NOMO-1 treated with DMSO at 0.1 percent for 48 hours (cell line): ENCODE results near the gene SUPT5H.

Experiments
- DNase-seq: peaks from one replicate; lab custom pipeline; 2025; ENCODE audit not compliant: unreplicated experiment; lab: John Stamatoyannopoulos, UW

The SUPT5H gene

DNA sequence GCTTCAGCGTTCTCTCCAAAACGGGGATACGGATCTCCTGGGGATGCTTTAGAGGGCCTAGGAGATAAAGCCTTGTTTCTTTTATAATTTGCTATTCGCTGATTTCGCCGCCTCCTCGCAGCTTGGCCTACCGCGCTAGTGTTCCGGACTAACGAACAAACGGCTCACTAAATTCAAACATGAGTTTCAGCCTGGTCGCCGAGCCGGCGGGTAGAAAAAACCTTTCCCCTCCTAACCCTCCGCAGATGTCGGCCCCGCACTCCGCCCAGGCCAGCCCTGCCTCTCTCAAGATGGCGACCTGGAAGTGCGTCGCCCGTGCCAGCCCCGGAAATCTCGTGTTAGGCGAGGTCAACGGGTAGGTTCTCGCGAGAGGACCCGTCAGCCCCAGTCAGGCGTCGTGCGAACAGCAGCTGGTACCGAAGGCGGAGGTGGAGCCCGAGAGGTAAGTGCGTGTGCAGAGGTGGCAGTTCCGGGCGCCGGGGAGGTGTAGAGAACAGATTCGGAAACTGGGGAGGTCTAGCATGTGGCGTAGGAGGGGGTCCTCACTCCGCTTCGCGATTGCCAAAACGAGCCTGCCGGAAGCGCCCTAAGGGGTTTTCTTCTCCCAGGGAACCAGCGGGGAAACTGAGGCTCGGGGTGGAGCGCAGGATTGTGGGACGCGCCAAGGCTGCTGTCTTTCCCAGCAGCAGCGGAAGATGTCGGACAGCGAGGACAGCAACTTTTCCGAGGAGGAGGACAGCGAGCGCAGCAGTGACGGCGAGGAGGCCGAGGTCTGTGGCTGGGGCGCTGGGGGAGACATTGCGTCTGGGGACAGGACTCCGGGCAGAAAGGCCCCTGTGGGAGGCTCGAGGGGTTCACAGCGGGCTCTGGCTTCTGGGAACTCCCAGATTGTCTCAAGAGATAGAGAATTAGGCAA is at the start of gene SUPT5H:
Gene SUPT5H, plus strand, starts transcription at position 387 of the 916 bp plus-strand sequence. Its CDS starts 309 bp downstream, at position 696.
- peak; percentile 97 for DNase-seq

DNA sequence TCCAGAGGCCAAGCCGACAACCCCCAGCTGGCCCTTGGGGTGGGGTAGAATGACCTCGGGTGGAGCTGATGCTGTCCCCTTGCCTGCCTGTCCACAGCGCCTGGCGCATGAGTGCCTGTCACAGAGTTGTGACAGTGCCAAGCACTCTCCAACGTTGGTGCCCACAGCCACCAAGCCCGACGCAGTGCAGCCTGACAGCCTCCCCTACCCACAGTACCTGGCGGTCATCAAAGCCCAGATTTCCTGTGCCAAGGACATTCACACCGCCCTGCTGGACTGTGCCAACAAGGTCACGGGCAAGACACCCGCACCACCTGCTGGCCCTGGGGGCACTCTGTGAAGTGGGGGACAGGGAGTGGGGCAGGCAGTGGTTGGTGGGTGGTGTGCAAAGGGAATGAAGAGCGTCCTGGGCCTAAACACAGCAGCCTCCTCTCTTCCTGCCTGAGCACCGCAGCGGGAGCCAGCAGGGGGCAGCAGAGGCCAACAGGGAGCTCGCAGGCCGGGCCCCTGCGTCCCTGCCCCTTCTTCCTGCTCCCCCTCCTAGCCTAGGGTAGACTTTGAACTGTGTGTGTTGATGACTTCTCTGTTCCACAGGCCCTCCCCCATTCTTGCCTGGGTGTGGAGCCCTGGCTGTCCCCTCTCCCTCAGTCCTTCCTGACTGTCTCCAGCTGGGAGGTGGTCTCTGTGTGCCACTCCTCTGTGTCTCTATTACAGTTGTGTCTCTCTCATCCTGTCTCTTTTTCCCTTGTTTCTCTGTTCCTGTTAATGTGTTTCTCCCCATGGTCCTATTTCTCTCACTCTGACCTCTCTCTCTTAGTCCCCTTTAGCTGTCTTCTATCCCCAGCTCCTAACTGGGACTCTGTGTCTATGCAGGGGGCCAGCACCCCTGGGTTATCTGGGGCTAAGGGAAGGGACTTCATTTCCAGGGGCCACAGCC is 47.8 kb upstream of the SUPT5H start:
- DNase-seq: peak; percentile 92

DNA sequence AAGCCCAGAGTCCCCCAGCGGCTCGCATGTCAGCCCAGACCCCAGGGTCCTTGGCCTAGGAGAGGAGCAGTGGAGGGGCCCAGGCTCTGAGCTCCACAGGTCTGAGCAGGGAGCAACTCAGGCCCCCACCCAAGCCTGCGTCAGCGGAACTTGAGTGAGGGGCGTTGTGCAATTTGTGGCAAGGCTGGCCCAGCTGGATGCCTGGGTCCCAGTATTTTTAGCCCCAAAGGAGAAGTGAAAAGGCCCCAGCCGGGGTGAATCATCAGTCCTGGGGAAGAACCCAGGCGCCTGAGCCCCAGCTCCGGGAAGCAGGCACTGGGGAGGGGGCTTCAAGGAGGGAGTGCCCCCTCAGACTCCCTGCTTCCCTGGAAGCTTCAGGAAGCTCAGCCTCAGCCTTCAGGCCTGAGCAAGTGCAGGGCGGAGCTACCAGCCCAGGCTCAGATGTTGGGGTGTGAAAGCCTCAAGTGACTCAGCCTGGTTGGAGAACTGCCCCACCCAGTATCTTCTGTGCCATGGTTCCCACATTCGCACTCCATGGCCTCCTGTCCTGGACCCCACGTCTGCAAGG is 47.0 kb upstream of the SUPT5H start:
- DNase-seq: peak; percentile 93

DNA sequence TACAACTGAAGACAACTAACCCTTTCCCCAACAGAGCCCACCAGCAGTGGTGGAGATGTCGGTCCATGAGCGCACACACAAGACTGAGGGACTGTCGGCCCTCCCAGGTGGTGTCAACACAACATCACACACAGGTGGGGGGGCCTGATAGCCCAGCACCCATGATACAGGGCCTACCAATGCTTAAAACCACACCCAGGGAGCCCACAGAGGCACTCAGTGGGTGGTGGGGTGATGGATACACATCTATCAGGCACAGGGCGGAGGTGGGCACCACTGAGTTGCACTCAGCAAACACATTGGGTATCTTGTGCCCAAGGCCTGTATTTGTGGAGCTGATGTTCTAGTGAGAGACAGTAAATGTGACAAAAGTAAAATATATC is 45.7 kb upstream of the SUPT5H start:
- no peak for DNase-seq

DNA sequence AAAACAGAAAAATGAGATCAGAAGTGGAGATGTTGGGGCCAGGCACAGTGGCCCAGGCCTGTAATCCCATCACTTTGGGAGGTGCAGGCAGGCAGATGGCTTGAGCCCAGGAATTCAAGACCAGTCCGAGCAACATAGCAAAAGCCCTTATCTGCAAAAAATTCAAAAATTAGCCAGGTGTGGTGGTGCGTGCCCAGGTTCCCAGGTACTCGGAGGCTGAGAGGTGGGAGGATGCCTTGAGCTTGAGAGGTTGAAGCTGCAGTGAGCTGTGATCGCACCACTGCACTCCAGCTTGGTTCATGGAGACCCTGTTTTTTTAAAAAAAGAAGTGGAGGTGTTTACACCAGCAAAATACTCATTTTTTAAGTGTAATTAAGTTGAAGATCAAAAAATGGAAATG is 45.3 kb upstream of the SUPT5H start:
- no peak for DNase-seq

DNA sequence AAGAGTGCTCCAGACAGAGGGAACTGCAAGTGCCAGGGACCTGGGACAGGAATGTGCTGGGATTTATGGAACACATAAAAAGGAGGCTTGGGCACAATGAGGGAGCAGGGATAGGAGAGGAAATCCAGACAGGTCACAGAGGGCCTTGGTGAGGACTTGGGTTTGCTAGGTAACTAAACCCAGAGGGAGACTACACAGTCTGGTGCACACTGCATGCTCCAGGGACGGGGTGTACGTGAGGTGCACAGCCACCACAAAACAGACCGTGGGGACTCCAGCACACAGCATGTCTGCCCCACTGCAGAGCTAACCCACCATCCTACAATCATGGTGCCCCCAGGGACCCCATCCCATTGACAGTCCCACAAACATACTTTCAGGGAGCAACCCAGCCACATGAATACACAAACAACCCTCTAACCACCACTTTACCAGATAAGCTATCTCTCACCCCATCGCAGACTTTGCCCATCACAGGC is 44.3 kb upstream of the SUPT5H start:
- DNase-seq: no peak

DNA sequence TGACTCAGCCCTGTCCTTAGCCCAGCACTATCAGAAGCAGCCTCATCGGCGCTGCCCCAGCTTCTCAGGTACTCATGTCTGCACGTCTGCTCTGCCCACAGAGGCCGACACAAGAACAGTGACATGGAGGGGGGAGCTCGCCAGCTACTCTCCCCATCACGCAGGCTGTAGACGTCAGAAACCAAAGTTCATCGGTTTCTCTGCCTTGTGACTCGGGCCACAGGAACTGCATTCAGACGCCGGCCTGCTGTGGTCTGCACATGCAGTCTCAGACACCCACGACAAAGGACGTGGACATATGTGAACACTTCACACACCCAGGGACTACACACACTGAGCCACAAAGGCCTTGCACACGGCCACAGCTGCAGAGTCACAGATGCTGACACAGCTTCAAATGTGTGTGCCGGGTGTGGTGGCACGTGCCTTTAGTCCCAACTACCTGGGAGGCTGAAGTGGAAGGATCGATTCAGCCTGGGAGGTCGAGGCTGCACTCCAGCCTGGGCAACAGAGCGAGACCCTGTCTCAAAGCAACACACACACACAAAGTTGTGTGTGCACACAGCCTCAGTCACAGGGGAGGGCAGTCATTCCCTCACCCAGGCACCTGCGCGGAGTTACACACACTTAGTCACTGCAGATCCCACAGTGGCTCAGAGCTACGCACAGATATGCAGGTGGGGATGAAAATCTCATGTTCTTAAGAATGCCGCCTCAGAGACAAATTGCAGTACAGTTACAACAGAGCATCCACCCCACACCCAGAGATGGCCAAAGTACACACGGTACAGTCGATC is 43.6 kb upstream of the SUPT5H start:
- peak; percentile 7 for DNase-seq

DNA sequence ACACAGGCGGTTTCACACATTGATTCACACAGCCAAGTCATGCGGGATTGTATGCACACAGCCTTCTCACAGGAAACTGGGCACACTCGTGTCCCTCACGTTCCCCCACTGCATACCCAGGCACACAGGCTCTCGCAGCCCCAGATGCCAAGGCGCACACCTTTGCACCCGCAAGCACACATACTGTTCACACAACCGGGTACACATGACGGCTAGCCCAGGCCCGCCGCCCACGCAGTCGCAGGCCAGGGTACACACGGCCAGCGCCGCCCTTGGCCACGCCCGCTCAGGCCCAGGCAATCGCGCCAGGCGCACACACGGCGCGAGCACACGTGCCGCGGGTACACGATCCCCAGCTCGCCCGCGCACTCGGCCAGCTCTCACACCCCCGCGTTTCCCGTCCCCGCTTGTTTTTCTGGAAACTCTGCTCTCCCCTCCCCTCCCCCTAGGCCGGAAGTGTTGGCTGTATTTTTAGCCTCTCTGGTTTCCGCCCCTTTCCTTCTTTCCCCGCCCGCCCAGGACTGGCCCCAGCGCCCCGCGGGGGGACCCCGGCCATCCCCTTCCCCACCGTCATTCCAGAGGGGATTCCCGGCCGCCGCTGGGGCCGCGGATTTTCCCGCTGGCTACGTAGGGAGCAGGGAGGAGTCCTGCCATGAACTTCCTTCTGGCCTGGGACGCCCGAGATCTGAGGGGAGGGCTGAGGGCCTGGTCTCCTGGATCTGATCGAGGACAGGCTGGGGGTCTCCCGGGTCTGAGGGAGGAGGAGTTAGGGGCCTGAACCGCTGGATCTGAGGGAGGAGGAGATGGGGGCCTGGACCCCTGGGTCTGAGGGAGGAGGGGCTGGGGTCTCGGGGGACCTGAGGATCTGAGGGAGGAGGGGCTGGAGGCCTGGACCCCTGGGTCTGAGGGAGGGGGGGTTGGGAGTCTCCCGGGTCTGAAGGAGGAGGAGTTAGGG is 42.8 kb upstream of the SUPT5H start:
- peak; percentile 85 for DNase-seq

DNA sequence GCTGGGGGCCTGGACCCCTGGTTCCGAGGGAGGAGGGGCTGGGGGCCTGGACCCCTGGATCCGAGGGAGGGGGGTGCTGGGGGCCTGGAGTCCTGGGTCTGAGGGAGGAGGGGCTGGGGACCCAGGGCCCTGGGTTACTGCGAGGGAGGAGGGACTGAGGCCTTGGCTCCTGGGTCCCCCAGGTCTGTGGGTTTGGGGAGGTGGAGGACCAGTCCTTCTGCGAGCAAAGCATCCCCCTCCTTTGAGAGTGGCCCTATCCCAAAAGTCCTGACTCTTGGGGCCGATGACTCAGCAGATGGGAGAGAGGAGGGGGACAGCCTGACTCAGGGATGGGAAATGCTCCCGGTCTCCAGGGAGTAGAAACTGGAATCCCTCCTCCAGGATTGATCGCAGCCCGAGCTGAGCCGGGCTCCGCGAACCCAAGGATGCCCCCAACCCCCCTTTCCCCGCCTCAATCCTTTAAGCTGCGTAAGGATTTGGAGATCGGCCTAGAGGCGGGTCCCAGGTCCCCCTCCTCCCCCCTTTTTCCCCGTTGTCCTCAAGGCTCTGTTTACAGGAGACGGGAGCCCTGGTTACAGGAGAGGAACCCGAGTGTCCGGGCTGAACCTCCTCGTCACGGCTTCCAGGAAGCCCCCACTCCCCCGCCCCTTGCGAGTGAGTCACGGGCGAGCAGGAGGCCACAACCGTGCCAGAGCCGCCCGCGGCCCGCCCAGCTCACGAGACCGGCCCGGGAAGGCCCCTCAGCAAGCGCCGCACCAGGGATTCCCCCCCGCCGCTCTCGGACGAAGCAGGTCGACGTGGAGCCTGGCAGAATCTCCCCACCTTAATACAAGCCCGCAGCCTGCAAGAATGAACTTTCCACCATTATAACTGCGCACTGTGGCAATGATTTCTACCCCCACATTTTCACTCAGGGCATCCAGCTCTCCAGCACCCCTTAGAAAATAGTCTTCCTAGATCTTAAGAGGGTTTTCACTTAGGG is 41.8 kb upstream of the SUPT5H start:
- peak; percentile 93 for DNase-seq

DNA sequence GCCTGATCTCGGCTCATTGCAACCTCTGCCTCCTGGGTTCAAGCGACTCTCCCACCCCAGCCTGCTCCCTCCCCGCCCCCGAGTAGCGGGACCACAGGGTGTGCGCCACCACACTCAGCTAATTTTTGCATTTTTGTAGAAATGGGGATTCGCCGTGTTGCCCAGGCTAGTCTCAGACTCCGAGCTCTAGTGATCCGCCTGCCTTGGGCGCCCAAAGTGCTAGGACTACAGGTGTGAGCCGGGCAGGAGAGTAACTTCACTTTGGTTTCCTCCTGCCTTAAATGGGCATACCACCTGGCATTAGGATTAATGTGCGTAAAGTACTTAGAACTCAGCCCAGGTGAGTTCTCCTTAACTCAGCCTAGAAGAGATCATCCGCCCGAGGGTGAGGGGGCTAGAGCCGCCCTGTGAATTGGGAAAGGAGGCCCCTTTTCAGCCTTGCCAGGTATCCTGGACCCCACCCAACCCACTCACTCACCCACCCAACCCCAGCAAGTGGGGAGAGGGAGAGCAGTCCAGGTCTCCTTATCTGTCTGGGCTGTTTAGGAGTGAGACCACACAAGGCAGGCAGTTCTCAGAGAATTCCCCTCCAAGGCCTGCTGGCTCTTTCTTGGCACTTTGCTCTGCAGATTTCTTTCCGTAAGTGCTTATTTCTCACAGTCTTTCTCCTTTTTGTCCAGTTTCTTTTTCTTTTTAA is 40.0 kb upstream of the SUPT5H start:
- no peak for DNase-seq

DNA sequence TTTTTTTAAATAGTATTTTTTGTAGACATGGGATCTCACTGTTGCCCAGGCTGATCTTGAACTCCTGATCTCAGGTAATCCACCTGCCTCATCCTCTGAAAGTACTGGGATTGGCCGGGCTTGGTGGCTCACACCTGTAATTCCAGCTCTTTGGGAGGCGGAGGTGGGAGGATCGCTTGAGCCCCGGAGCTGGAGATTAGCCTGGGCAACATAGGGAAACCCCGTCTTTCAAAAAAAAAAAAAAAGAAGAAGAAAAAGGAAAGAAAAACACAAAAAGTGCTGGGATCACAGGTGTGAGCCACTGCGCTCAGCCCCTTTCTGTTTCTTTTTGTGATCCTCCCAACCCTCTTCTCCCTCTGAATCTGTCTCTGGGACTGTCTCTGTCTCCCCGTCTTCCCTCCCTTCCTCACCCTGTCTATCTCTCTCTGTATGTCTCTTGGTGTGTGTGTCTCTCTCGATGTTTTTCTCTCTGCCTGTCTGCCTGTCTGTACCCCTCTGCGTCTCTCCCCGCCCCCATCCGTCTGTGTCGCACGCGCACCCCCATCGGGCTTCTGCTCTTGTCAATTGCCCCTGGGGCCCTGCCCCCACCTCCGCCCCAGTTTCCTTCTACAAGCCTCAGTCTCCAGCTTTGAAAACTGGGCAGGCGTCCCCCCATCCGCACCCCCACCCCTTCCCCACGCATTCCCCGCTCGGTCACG is 39.3 kb upstream of the SUPT5H start:
- DNase-seq: peak; percentile 73

DNA sequence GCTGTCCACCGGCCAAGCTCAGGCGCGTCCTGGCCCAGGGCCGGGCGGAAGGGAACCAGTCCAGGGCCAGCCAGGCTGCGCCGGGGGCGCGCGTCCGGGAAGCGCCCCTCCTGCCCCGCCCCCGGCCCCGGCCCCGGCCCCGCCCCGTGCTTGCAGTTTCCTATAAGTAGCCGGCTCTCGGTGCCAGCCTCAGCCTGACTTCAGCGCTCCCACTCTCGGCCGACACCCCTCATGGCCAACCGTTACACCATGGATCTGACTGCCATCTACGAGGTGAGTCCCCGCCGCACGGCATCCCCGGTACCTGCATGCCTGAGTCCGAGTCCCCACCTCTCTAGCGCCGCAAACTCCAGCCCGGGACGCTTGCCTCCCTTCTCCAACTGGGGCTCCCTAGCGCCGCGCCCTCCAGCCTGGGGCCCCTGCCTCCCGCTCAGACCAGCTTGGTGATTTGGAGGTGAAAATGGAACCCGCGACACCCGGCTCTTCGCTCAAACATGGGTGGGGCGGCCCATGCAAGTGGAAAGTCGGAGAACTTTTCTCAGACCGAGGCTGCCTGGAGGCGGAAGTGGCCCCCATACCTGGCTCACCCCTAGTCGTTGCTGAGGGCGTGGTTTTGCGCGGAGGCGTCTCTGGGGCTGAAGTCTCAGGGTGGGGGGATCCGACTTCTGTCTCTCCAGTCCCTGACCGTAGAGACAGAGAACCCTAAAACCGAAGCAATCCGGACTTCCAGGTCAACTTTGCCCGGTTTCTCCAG is 38.5 kb upstream of the SUPT5H start, which contains the start of gene ZFP36:
Gene ZFP36, plus strand, starts transcription at position 192 of the 754 bp plus-strand sequence. Its CDS starts 58 bp downstream, at position 250.
- peak; percentile 73 for DNase-seq

DNA sequence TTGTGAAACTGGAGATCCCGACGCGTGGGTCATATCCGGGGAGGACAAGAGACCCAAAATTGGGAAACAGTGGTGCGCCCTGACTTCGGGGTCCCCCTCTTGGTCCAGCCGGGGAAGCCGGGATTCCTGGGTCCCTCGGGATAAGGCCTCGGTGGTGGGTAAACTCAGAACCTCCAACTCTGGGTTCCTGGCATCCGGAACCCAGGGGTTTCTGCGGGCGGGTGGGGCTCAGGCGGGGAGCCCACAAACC is 38.0 kb upstream of the SUPT5H start:
- no peak for DNase-seq

DNA sequence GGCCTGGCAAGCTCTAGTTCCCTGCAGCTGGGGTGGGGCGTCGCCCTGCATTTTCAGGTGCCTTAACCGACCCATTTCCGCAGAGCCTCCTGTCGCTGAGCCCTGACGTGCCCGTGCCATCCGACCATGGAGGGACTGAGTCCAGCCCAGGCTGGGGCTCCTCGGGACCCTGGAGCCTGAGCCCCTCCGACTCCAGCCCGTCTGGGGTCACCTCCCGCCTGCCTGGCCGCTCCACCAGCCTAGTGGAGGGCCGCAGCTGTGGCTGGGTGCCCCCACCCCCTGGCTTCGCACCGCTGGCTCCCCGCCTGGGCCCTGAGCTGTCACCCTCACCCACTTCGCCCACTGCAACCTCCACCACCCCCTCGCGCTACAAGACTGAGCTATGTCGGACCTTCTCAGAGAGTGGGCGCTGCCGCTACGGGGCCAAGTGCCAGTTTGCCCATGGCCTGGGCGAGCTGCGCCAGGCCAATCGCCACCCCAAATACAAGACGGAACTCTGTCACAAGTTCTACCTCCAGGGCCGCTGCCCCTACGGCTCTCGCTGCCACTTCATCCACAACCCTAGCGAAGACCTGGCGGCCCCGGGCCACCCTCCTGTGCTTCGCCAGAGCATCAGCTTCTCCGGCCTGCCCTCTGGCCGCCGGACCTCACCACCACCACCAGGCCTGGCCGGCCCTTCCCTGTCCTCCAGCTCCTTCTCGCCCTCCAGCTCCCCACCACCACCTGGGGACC is 37.6 kb upstream of the SUPT5H start:
- DNase-seq: no peak

DNA sequence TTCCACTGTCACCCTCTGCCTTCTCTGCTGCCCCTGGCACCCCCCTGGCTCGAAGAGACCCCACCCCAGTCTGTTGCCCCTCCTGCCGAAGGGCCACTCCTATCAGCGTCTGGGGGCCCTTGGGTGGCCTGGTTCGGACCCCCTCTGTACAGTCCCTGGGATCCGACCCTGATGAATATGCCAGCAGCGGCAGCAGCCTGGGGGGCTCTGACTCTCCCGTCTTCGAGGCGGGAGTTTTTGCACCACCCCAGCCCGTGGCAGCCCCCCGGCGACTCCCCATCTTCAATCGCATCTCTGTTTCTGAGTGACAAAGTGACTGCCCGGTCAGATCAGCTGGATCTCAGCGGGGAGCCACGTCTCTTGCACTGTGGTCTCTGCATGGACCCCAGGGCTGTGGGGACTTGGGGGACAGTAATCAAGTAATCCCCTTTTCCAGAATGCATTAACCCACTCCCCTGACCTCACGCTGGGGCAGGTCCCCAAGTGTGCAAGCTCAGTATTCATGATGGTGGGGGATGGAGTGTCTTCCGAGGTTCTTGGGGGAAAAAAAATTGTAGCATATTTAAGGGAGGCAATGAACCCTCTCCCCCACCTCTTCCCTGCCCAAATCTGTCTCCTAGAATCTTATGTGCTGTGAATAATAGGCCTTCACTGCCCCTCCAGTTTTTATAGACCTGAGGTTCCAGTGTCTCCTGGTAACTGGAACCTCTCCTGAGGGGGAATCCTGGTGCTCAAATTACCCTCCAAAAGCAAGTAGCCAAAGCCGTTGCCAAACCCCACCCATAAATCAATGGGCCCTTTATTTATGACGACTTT is 36.8 kb upstream of the SUPT5H start:
- peak; percentile 14 for DNase-seq
